Activated CD4-positive, alpha-beta T cell treated with anti-CD3 and anti-CD28 coated beads, Interleukin-2, amount 10 ng/mL, durations not matched to agents 7 days and 5 days (primary cell): ENCODE measurements around the gene ZNF565. TPM values are rescaled to one million over a fixed set of nuclear protein-coding genes. Genes with fewer than 3 reads are reported as not detected.

Source experiments
- CTCF ChIA-PET: fragments of 350-600 bp; sonication (Branson Sonifier 250); formaldehyde crosslinking; loops from one replicate; lab custom pipeline; 2021; ENCODE audit warnings: antibody characterized with exemption; lab: Charles Lee
- POLR2A ChIA-PET: fragments of 350-600 bp; sonication (Branson Sonifier 250); formaldehyde crosslinking; loops from one replicate; lab custom pipeline; 2021; ENCODE audit warnings: antibody characterized with exemption; lab: Charles Lee
- DNase-seq: peaks from one replicate; pipeline ENCODE4 v3.0.0-alpha.2; 2020
- H3K27ac Mint-ChIP-seq: one replicate; pipeline ENCODE4 v1.8.0; 2021; ENCODE audit warnings: mild to moderate bottlenecking, moderate library complexity, mixed read lengths
- H3K27me3 Mint-ChIP-seq: one replicate; pipeline ENCODE4 v1.8.0; 2021; ENCODE audit warnings: mixed read lengths
- H3K36me3 Mint-ChIP-seq: one replicate; pipeline ENCODE4 v1.8.0; 2021; ENCODE audit warnings: low read depth, mixed read lengths
- H3K4me1 Mint-ChIP-seq: one replicate; pipeline ENCODE4 v1.8.0; 2021; ENCODE audit warnings: mixed read lengths
- H3K4me3 Mint-ChIP-seq: one replicate; pipeline ENCODE4 v1.8.0; 2021; ENCODE audit warnings: mild to moderate bottlenecking, moderate library complexity, mixed read lengths
- H3K9me3 Mint-ChIP-seq: one replicate; pipeline ENCODE4 v1.8.0; 2021; ENCODE audit warnings: mixed read lengths
- total RNA-seq, 2 experiments: library from RNA; stranded (reverse); gene quantifications; one replicate each; pipeline ENCODE4 v1.2.3, GENCODE V29; 2021

ZNF565 gene
- 1 to 10 TPM; 2.7 to 3.3 TPM for total RNA-seq

DNA sequence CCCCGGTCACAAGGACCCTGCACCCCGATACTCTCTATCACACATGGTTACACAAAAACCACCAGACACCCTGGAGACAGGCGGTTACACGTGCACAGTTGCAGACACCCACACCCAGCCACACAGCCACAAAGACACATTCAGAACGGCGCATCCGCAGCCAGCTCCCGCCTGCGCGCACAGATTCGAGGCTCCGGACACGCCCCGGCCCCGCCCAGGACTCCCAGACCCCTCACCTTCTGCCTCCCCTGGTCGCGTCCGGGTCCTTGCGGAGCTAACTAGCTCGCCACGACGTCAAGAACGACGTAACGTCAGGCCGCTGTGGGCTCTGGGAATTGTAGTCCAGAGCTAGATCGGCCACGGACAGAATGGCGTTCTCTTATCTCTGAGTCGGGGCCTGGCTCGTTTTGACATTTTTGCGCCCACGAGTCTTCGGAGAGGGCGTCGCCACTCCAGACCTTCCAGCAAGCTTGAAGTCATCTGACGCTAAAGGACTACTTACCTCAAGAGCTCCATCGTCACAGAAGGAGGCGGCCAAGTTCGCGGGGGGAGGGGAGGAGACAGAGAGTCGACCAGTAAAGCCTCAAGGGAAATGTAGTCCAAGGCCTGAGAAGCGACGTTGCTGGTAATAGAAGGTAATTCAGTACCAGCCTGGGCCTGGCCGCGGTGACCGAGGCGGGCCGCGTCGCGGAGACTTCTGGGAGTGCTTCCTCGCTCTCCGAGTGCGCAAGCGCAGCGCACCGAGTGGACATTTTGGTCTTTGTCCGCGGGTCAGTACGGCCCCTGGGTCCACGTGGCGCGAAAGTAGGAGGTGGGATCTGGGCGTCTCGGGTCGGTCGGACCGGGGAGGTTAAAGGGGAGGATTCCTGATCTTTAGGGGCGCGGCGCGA lies at the start of gene ZNF565, which contains the start of gene ZNF146:
TSS of gene ZNF565 (minus strand) at position 280 of the 890 bp plus-strand sequence. CDS start 12,680 bp downstream, outside the sequence.
TSS of gene ZNF146 (plus strand) at position 721 of the 890 bp plus-strand sequence. CDS start 21,335 bp downstream, outside the sequence.
- ChIA-PET POLR2A (interaction anchor here (0.5 to 0.6 kb wide), 3 partner anchors 202 to 1538 kb away, joined by 3 to 5 read pairs (median 3); partner anchors contain the start of gene SCGB2B2), CTCF (interaction anchor here (0.6 to 1.8 kb wide), 7 partner anchors 8 to 558 kb away, joined by 3 to 11 read pairs (median 4); partner anchors contain the start of gene ZNF850)
- peak; percentile 98 for DNase-seq
- no peaks in the 10 kb centered on the region for H3K27me3 Mint-ChIP-seq
- peaks cover 20% of the 10 kb centered on the region for H3K4me1 Mint-ChIP-seq
- no peak within 1 kb of the TSS for H3K4me3 Mint-ChIP-seq
- H3K36me3 Mint-ChIP-seq: peaks cover 31% of the 10 kb centered on the region
- H3K27ac Mint-ChIP-seq: no peak within 1 kb of the TSS
- H3K9me3 Mint-ChIP-seq: peaks cover 6% of the 10 kb centered on the region

DNA sequence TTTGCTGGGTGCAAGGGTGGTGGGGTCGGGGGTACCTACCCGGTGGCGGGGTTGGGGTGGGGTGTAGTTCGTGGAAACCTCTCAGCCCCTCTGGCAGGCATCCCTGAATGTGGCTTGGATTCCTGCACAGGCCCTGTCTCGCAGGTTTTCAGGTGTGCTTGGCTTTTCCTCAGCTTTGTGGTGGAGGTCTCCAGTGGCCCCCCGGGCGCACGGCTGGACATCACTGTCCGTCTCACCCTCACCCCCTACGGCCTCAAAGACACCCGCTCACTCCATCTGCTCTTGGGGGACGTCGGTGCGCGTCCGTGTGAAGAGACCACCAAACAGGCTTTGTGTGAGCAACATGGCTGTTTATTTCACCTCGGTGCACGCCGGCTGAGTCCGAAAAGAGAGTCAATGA lies 44.7 kb upstream of the ZNF565 start:
- Mint-ChIP-seq H3K27me3 (no peaks in the 10 kb centered on the region), H3K36me3 (peaks cover 3% of the 10 kb centered on the region), H3K4me1 (no peaks in the 10 kb centered on the region), H3K4me3 (no peak overlapping the region), H3K9me3 (peaks cover 38% of the 10 kb centered on the region), H3K27ac (no peak overlapping the region)
- ChIA-PET POLR2A (no interaction called here), CTCF (no interaction called here)
- DNase-seq: no peak

DNA sequence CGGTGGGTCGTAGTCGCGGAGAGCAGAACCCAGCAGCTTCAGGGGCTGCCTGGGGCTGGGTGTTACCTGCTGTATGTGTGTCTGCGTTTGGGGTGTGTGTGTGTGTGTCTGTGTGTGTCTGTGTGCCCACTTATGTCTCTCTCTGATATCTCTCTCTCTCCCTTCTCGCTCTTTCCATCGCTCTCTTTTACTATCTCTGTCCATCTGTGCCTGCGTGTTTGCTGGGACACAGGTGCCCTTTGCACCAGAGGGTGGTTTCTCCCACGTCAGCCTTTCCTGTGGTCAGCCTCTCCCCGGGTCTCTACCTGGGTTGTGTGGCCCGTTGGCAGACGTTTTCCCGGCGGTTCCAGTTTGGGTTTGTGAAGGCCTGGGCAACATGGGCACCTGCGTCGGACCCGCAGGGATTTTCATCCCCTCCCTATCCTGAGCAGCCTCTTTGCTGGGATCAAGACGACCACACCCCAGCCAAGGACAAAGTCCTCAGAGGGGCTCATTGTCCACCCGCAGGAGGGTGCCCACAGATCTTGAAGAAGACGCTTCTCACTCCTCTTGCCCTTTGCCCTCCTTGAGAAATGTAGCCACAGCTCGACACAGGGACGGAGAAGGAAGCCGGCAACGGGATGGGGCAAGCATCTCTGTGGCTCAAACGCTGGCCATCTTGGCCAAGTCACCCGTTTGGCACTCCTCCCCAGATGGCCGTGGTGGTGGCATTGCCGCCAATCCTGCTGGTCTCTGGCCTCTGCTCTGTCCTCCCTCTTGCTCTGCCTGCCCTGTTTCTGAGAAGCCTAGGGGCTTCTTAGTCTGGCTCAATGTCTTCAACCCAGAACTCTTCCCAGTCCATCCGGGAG lies 43.8 kb upstream of the ZNF565 start:
- no peak overlapping the region for H3K4me3 Mint-ChIP-seq
- DNase-seq: no peak
- H3K9me3 Mint-ChIP-seq: peaks cover 32% of the 10 kb centered on the region
- no peaks in the 10 kb centered on the region for H3K4me1 Mint-ChIP-seq
- peaks cover 3% of the 10 kb centered on the region for H3K36me3 Mint-ChIP-seq
- CTCF ChIA-PET: no interaction called here
- POLR2A ChIA-PET: no interaction called here
- no peak overlapping the region for H3K27ac Mint-ChIP-seq
- H3K27me3 Mint-ChIP-seq: no peaks in the 10 kb centered on the region

DNA sequence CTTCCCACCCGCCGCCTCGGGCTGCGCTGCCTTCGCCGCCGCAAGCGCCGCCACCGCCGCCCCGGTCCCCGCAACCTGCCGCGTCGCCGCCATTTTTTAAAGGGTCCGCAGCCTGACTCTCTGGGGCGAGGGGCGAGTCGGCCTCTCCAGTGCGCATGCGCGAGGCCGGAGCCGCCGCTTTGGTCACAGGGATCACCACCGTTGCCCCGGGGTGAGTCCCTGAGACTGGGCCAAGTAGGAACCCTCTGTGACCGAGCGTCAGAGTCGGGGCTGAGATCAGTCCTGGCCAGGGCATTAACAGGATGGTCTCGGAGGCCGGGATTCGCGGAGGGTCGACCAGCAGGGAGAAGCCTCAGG lies 43.0 kb upstream of the ZNF565 start:
- peaks cover 30% of the 10 kb centered on the region for H3K9me3 Mint-ChIP-seq
- H3K27ac Mint-ChIP-seq: no peak overlapping the region
- no peak for DNase-seq
- ChIA-PET CTCF (no interaction called here), POLR2A (no interaction called here)
- no peak overlapping the region for H3K4me3 Mint-ChIP-seq
- no peaks in the 10 kb centered on the region for H3K27me3 Mint-ChIP-seq
- peaks cover 3% of the 10 kb centered on the region for H3K36me3 Mint-ChIP-seq
- H3K4me1 Mint-ChIP-seq: no peaks in the 10 kb centered on the region

DNA sequence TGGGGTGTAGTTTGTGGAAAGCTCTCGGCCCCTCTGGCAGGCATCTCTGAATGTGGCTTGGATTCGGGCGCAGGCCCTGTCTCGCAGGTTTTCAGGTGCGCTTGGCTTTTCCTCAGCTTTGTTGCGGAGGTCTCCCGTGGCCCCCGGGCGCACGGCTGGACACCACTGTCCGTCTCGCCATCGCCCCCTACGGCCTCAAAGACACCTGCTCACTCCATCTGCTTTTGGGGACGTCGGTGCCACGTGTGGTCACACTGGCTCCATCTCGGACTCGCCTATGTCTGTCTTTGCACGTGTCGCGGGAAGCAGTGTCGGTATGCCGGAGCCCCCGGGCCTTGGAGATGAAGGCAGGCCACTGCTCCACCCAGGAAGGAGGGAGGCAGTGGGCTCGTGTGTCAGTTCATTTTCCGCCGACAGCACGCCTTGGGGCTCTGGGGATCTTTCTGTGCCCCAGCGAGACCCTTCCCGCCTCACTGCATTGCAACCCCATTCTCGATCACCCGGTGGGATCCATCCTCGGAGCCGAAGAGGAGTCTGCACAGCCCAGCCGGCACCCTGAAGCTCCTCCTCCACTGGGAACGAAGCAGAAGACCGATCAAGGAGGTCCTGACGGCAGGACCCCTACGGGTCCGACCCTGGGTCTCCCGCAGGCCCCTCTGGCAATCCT lies 42.5 kb upstream of the ZNF565 start:
- POLR2A ChIA-PET: no interaction called here
- DNase-seq: no peak
- Mint-ChIP-seq H3K4me3 (no peak overlapping the region), H3K4me1 (no peaks in the 10 kb centered on the region), H3K9me3 (peaks cover 30% of the 10 kb centered on the region), H3K27ac (no peak overlapping the region), H3K27me3 (no peaks in the 10 kb centered on the region), H3K36me3 (peaks cover 3% of the 10 kb centered on the region)
- CTCF ChIA-PET: no interaction called here

DNA sequence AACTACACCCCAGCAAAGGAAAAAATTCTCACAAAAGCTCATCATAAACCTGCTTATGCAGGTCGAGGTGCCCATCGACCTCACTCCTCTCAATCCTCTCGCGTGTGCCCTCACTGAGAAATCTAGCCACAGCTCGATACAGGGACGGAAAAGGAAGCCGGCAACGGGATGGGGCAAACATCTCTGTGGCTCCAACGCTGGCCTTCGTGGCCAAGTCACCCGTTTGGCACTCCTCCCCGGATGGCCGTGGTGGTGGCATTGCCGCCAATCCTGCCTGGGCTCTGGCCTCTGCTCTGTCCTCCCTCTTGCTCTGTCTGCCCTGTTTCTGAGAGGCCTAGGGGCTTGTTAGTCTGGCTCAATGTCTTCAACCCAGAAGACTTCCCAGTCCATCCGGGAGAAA lies 41.6 kb upstream of the ZNF565 start:
- no peaks in the 10 kb centered on the region for H3K4me1 Mint-ChIP-seq
- no peak overlapping the region for H3K4me3 Mint-ChIP-seq
- POLR2A ChIA-PET: no interaction called here
- H3K27me3 Mint-ChIP-seq: no peaks in the 10 kb centered on the region
- CTCF ChIA-PET: no interaction called here
- no peak for DNase-seq
- peaks cover 3% of the 10 kb centered on the region for H3K36me3 Mint-ChIP-seq
- H3K9me3 Mint-ChIP-seq: peaks cover 38% of the 10 kb centered on the region
- no peak overlapping the region for H3K27ac Mint-ChIP-seq

DNA sequence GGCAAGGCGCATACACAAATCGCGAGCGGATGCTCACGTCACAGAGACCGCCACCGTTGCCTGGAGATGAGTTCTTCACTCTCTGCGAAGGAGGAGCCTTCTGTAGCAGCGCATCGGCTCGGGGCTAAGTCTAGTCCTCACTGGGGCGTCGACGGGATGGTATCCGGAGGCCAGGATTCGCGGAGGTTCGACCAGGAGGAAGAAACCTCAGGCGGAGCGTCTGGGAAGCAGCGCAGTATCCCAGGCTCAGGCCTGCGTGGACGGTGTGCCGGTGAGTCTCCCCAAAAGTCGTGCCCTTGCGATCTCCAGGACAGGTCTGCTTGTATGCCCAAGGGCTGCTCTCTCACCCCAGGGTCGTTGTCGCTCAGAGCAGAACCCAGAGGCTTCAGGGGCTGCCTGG lies 40.9 kb upstream of the ZNF565 start:
- Mint-ChIP-seq H3K27ac (no peak overlapping the region), H3K27me3 (no peaks in the 10 kb centered on the region), H3K9me3 (peaks cover 38% of the 10 kb centered on the region), H3K4me1 (no peaks in the 10 kb centered on the region), H3K36me3 (peaks cover 3% of the 10 kb centered on the region), H3K4me3 (no peak overlapping the region)
- CTCF ChIA-PET: no interaction called here
- DNase-seq: no peak
- POLR2A ChIA-PET: no interaction called here

DNA sequence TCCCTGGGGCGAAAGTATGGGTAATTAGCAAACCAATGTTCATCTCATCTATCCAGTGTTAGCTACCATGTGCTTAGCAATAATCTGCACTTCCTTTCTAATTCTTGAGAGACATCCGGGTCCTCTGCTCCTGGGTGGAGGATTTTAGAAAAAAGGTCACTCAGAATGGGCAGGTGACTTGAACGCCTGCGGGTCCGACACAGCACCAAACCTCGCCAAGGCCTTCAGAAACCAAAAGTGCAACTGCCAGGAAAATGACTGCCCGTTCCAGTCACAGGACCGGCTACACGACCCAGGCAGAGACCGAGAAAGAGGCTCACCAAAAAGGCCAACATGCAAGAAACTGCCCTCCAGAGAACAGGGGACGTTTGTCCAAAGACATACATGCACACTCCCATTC lies 40.4 kb upstream of the ZNF565 start:
- Mint-ChIP-seq H3K9me3 (peaks cover 40% of the 10 kb centered on the region), H3K27me3 (no peaks in the 10 kb centered on the region), H3K4me1 (no peaks in the 10 kb centered on the region), H3K4me3 (no peak overlapping the region), H3K27ac (no peak overlapping the region), H3K36me3 (peaks cover 3% of the 10 kb centered on the region)
- ChIA-PET POLR2A (no interaction called here), CTCF (no interaction called here)
- no peak for DNase-seq

DNA sequence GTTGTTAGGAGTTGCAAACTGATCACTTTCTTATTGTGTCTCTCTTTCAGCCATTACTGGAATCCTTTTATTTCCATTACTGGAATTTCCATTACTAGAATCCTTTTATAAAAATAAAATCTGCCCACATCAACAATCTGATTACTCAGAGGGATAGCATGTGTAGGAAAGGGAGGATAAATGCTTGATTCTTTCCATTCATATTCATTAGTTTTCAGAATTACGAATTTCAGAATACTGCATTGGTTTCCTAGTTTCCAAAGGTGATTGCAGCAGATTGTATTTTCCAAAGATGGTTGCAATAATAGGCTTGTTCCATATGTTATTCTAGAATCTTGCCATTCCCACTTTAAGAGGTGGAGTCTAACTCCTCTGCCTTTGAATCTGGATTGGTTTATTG lies 37.6 kb upstream of the ZNF565 start:
- CTCF ChIA-PET: no interaction called here
- DNase-seq: no peak
- H3K4me3 Mint-ChIP-seq: no peak overlapping the region
- no peaks in the 10 kb centered on the region for H3K4me1 Mint-ChIP-seq
- peaks cover 48% of the 10 kb centered on the region for H3K9me3 Mint-ChIP-seq
- peaks cover 3% of the 10 kb centered on the region for H3K36me3 Mint-ChIP-seq
- H3K27ac Mint-ChIP-seq: no peak overlapping the region
- no peaks in the 10 kb centered on the region for H3K27me3 Mint-ChIP-seq
- POLR2A ChIA-PET: no interaction called here

DNA sequence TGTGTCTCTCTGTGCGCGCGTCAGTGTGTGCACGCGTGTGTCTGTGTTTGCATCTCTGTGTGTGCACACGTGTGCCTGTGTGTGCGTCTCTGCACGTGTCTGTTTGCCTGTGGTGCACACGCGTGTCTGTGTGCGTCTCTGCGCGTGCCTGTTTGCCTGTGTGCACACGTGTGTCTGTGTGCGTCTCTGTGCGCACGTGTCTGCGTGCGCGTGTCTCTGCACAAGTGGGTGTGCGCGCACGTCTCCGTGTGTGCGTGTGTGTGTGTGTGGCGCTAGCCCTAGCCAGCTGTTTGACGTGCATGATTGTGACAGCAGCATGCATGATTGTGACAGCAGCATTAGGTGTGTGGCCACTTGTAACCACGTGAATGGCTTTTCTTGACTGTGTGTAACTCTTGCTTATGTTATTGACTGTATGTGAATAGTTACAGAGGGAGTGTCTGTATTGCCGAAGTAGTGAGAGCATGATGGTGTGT lies 31.6 kb upstream of the ZNF565 start:
- H3K4me3 Mint-ChIP-seq: peak overlapping the region; percentile 2
- ChIA-PET POLR2A (no interaction called here), CTCF (no interaction called here)
- DNase-seq: no peak
- H3K4me1 Mint-ChIP-seq: peaks cover 3% of the 10 kb centered on the region
- peaks cover 8% of the 10 kb centered on the region for H3K36me3 Mint-ChIP-seq
- peaks cover 44% of the 10 kb centered on the region for H3K9me3 Mint-ChIP-seq
- H3K27me3 Mint-ChIP-seq: peaks cover 5% of the 10 kb centered on the region
- peak overlapping the region; percentile 2 for H3K27ac Mint-ChIP-seq

DNA sequence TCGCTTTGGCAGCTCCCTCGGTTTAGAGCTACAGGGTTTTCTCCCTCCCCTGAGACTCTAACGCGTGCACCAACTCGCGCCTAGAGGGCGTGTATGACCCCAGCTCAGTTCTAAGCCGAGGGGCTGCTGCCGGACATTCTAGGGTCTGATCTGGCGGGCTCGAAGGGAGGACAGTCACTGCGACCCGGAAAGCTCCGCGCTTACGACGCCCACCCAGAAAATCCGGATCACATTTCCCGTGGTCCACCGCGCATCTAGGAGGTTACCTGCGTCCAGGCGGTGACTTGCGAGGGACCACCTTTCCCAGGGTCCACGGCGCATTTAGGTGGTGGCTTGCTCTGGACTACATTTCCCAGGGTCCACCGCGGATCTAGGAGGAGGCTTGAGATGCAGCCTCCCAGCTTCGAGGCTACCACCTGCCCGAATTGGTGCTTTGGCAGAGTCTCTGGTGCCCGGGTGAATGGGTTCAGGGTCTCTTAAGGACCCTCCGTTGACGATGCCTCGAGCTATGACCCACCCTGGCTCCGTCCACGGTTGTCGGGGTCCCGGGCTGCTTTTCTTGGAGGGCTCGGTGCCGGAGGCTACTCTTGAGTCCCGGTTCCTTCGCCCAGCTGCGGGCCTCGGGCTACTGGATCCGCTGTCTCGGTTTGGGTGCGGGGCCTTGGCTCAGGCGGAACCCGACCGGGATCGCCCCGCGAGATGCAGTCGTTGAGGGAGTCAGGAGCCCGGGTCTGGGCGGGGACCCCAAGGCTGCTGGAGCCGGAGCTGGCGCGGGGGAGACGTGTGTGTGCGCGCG lies 30.9 kb upstream of the ZNF565 start:
- H3K36me3 Mint-ChIP-seq: peaks cover 8% of the 10 kb centered on the region
- peaks cover 47% of the 10 kb centered on the region for H3K9me3 Mint-ChIP-seq
- no peak overlapping the region for H3K27ac Mint-ChIP-seq
- POLR2A ChIA-PET: no interaction called here
- no peak for DNase-seq
- no peak overlapping the region for H3K4me3 Mint-ChIP-seq
- CTCF ChIA-PET: no interaction called here
- peaks cover 5% of the 10 kb centered on the region for H3K27me3 Mint-ChIP-seq
- peaks cover 3% of the 10 kb centered on the region for H3K4me1 Mint-ChIP-seq

DNA sequence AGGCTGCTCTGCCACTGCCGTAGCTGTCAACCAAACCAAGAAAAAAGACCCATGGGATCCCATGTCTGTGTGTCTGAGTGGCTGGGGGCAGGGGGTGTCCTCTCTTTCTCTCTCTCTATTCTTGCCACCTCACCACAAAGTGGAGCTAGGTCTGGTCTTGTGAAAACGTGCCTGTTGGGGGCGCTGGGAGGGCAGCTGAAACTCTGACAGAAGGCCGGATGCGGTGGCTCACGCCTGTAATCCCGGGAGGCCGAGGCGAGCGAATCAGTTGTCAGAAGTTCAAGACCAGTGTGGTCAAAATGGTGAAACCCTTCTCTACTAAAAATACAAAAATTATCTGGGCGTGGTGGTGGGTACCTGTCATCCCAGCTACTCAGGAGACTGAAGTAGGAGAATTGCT lies 29.6 kb upstream of the ZNF565 start:
- CTCF ChIA-PET: no interaction called here
- peaks cover 3% of the 10 kb centered on the region for H3K4me1 Mint-ChIP-seq
- peaks cover 5% of the 10 kb centered on the region for H3K27me3 Mint-ChIP-seq
- no peak overlapping the region for H3K27ac Mint-ChIP-seq
- peaks cover 16% of the 10 kb centered on the region for H3K36me3 Mint-ChIP-seq
- POLR2A ChIA-PET: no interaction called here
- no peak for DNase-seq
- peaks cover 52% of the 10 kb centered on the region for H3K9me3 Mint-ChIP-seq
- no peak overlapping the region for H3K4me3 Mint-ChIP-seq
